DMS53 treated with DMSO at 0.1 percent for 48 hours (cell line): Measurements from ENCODE around the gene VRTN.
"Not testable (repeated sequence)": the region's sequence is repeated elsewhere in the genome, so short reads cannot be mapped to it uniquely, and the experiment has no call there.

Experiments used
- DNase-seq: peaks from one replicate; lab custom pipeline; 2025; ENCODE audit not compliant: unreplicated experiment; lab: John Stamatoyannopoulos, UW

Gene VRTN

DNA sequence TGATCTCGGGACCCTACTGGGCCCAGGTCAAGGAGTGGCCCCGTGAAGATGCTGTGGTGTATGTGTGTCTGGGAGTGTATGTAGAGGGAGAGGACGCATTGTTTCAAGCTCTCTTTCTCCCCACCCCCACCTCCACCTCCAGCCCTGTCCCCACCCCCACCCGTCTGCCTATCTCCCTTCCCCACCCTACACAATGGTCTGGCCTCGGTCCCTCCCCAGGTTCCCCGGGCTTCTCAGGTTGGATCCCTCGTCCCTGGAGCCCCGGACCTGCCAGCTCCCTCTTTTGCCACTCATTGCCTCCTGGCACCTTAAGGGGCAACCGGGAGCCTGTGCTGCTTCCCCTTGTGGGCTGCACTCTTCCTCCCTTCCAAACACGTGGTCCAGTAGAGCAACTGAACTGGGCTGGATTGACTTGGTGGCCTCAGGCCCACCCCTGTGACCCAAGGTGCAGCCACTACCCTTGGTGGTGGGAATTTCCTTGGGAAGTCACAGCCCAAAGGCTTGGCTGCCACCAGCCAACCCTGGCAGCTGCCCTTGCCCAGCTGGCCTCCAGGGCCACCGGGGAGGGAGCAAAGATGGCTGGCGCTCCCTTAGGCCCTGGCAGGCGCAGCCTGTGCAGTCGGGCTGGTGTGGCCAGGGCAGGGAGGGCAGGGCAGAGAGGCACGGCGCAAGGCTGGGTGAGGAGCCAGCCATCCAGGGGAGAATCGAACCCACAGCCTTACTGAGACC, 628 bp downstream of the VRTN start:
- no peak for DNase-seq

DNA sequence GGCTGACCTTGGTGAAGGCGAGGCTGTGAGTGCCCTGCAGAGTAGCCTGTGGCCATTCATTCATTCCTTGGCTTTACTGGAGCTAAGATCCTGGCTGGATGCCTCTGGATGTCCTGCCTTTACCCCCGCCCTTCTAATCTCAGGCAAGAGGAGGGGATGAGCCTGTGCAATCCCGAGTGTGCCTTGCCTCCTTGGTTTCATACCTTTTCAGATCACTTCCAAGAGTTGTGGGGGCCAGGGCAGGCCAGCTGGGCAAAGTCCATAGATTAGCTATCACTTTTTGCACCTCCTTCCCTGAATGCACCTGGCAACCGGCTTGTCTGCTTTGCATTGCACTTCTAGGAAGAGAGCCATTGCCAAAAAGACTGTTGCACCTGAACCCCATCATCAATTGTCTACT, 1.5 kb downstream of the VRTN start:
- DNase-seq: no peak

DNA sequence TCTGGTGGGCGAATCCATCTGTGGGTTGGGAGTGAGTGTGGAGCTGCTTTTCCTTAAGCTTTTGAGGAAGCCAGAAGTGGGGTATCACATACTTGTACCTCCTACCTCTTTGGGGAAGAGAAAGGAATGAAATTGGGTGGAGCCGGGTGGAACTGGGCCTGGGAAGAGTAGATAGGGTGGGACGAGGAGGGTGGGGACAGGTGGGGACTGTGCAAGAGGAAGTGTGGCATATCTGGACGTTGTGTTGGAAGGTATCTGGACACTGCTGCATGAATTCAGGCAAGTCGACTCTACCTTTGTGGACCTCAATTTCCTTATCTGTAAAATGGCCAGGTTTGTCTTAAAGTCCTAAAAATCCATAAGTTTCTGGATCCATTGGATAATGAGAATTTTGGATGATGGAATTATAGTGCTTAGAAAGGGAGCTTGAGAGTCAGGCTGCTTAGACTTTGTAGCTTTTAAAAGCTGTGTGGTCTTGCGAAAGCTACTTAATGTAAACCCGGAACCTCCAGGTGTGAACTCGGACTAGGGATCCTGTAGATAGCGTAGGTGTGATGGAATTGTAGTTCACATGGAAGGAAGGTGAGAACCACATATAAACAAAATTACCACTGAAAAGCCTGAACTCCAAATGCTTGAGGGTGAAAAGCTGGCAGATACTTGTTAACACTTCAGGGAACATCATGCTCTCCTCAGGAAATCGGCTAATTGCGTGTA, 2.1 kb downstream of the VRTN start:
- no peak for DNase-seq

DNA sequence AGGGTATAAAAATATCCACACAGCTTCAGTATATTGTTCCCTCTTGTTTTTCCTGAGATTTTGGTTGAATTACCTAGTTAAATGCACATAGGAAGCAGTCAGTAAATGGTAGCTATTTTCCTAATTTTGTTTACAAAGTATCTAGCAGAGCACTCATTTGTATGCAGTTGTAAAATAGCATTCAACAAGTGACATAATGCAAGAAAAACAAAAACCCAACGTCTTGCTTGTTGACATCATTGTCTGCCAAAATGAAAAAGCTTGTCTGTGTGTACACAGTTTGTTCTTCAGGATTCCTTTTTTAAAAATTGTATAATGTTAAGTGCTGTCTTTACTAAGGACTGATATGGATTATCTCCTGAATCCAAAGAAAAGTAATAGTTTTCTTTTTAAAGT, 2.7 kb downstream of the VRTN start:
- no peak for DNase-seq

DNA sequence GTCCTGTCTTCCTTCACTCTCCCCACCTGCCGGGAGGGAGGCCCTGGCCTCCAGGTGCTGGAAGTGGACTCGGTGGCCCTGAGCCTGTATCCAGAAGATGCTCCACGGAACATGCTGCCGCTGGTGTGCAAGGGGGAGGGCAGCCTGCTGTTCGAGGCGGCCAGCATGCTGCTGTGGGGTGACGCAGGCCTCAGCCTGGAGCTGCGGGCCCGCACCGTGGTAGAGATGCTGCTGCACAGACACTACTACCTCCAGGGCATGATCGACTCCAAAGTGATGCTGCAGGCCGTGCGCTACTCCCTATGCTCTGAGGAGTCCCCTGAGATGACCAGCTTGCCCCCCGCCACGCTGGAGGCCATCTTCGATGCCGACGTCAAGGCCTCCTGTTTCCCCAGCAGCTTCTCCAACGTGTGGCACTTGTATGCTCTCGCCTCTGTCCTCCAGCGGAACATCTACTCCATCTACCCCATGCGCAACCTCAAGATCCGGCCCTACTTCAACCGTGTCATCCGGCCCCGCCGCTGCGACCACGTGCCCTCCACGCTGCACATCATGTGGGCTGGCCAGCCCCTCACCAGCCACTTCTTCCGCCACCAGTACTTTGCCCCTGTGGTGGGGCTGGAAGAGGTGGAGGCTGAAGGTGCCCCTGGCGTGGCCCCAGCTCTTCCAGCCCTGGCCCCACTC, 8.8 kb downstream of the VRTN start:
- DNase-seq: no peak

DNA sequence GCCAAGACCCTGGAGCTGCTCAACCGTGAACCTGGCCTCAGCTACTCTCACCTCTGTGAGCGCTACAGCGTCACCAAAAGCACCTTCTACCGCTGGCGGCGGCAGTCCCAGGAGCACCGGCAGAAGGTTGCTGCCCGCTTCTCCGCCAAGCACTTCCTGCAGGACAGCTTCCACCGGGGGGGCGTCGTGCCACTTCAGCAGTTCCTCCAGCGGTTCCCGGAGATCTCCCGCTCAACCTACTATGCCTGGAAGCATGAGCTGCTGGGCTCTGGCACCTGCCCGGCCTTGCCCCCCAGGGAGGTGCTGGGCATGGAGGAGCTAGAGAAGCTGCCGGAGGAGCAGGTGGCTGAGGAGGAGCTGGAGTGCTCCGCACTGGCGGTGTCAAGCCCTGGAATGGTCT, 9.3 kb downstream of the VRTN start:
- DNase-seq: no peak

DNA sequence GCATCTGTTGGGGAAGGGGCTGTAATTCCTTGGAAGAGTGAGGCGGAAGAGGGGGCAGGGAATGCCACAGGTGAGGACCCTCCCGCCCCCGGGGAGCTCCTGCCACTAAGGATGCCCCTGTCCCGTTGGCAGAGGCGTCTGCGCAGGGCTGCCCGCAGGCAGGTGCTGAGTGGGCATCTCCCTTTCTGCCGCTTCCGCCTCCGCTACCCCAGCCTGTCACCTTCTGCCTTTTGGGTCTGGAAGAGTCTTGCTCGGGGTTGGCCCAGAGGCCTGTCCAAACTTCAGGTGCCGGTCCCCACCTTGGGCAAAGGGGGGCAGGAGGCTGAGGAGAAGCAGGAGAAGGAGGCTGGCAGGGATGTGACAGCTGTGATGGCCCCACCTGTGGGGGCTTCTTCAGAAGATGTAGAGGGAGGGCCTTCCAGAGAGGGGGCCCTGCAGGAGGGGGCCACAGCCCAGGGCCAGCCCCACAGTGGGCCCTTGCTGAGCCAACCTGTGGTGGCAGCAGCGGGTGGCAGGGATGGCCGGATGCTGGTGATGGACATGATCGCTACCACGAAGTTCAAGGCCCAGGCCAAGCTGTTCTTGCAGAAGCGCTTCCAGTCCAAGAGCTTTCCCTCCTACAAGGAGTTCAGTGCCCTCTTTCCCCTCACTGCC, 10.0 kb downstream of the VRTN start:
- no peak for DNase-seq

DNA sequence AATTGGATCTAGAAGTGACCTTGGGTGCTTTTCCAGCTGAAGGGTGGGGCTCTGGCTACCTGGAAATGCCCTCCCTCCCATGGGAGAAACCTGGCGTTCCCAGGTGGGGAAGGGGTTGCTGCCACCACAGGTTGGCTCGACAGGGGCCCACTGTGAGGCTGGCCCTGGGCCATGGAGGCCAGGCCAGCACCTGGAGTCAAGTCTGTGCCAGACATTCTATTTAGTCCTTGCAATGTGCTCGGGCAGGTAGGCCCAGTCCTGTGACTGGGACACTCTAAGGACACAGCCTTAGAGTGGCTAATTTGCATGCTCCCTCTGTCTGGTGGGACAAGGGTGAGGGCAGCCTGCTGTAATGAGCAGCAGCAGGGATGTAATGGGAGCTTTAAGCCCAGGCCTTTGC, 11.9 kb downstream of the VRTN start:
- DNase-seq: no peak

DNA sequence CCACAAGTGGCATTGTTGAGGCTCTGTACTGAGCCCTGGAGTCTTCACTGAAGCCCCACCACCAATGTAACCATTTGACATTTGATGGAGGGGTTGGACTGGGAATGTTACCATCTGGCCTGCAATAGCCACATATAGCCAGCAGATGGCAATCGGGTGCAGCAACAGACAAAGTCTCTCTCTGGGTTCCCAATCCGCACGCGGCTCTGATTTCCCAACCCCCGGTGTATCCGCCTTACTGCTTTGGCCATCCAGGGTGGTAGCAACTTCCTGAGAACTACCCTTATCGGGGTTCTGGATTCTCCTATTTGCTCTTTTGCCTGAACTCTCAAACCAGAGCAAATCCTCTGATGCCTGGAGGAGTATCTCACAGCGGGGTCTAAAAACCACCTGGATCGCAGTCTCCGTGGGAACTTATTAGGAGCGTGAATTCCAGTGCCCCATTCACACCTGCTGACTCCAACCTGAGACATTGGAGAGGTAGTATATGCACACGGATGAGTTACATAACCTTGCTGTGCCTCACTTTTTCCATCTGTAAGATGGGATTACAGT, 14.2 kb downstream of the VRTN start:
- peak; percentile 26 for DNase-seq

DNA sequence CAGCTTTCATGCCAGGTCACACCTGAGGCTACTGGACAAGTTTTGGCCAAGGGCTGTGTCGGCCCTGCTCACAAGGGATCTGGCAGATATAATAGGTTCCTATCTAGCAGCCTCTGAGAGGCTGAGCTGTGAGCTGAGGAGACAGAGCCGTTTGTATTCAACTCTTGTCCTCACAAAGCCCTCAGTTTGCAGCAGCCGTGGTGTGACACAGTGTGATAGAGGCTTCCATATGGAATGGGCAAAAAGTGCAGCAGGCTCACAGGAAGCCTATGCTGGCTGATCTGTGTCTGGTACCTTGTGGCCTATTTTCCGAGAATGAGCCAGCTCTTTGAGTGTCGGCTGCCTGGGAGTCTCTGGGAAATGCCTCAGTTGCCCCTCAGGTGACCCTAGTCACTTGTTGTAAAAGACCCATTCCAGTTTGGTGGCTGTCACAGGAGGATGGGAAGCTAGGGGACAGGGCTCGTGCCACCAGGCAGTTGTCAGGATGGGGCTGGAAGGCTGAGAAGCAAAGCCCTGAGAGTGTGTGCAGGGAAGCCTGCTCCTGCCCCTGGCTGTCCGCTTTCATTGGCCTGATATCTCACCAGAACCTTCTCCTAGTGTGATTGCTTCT, 16.1 kb downstream of the VRTN start:
- no peak for DNase-seq

DNA sequence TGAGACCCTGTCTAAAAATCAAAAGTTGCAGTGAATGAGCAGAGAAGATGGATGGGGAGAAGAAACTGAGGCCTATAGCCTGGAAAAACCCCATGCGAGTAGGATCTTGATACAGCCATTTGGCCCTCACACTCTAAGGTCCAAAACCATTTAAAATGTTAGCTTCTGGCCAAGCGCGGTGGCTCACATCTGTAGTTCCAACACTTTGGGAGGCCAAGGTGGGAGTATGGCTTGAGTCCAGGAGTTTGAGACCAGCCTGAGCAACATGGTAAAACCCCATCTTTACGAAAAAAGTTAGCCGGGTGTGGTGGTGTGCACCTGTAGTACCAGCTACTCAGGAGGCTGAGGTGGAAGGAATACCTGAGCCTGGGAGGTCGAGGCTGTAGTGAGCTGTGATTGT, 19.8 kb downstream of the VRTN start:
- no peak for DNase-seq

DNA sequence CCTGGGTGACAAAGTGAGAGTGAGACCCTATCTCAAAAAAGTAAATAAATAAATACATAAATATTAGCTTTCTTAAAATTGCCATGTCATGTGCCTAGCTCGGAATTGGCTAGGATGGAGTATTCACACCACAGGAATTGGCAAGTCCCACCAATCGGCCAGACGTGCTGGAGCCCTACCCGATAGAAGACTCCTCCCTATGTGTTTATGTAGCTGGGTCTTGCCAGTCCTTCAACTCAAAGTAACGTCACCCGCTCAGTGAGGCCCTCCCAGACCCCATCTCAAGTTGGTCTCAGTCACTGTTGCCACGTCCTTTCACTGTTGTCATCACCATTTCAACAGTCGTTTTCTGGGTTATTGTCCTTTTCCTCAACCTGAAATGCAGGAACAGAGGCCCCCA, 20.2 kb downstream of the VRTN start:
- no peak for DNase-seq

DNA sequence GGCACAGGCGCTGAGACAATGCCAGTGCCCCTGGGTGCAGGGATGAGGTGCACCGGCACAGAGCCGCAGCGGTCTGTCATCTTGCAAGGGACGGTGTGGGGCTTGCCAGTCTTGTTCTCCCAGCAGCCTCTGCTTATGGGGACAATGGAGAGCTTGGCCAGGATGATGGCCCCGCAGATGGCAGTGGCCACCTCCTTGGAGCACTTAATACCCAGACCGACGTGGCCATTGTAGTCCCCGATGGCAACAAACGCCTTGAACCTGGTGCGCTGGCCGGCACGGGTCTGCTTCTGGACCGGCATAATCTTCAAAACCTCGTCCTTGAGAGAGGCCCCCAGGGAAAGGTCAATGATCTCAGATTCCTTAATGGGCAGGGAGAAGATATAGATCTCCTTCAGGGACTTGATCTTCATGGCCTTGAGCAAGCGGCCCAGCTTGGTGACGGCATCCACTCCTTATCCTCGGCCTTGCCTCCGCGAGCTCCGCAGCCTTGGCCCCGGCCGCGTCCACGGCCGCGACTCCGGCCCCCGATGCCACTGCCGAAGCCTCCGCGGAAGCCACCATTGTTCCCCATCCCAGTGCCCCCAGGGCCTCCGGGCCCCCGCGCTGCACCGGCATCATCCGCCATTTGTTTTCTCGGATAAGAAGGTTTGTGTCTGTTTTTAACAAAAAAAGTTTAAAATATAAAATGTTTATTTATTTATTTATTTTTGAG, 29.9 kb downstream of the VRTN start:
- DNase-seq: no peak

DNA sequence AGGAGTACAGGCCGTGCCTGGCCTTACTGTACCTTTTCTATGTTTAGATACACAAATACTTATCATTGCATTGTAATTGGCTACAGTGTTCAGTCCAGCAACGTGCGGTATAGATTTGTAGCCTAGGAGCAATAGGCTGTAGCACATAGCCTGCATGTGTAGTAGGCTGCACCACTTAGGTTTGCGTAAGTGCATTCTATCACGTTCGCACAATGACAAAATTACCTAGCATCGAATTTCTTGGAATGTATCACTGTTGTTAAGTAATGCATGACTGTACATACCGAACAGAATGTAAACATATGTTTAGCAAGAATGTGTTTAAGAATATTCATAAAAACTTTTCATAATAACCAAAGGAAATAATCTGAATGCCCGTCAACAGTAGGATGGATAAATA, 31.9 kb downstream of the VRTN start:
- DNase-seq: no peak

DNA sequence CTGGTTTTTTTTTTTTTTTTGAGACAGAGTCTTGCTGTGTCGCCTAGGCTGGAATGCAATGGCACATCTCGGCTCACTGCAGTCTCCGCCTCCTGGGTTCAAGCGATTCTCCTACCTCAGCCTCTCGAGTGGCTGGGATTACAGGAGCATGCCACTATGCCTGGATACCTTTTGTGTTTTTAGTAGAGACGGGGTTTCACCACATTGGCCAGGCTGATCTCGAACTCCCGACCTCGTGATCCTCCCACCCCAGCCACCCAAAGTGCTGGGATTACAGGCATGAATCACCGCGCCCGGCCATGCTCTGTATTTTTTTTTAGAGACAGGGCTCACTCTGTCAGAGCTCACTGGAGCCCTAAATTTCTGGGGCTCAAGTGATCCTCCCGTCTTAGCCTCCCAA, 32.6 kb downstream of the VRTN start:
- no peak for DNase-seq

DNA sequence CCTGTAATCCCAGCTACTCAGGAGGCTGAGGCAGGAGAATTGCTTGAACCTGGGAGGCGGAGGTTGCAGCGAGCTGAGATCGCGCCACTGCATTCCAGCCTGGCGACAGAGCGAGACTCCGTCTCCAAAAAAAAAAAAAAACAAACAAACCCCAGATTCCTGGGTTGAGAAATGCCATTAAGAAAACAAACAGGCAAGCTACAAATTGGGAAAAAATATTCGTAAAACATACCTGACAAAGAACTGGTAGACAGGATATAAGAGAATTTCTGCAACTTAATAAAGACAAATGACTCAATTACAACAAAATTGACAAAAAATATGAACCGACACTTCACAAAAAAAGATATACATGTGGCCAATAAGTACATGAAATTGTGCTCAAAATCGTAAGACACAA, 33.3 kb downstream of the VRTN start:
- DNase-seq: not testable (repeated sequence)

DNA sequence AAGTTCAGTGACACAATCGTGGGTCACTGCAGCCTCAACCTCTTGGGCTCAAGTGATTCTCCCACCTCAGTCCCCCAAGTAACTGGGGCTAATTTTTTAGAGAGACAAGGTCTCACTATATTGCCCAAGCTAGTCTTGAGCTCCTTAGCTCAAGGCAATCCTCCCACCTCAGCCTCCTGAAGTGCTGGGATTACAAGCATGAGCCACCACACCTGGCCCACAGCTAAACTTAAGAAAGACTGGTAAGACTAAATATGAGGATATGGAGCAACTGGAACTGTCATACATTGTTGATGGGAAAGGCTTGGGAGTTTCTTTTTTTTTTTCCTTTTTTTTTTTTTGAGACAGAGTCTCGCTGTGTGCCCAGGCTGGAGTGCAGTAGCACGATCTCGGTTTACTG, 34.0 kb downstream of the VRTN start:
- no peak for DNase-seq

DNA sequence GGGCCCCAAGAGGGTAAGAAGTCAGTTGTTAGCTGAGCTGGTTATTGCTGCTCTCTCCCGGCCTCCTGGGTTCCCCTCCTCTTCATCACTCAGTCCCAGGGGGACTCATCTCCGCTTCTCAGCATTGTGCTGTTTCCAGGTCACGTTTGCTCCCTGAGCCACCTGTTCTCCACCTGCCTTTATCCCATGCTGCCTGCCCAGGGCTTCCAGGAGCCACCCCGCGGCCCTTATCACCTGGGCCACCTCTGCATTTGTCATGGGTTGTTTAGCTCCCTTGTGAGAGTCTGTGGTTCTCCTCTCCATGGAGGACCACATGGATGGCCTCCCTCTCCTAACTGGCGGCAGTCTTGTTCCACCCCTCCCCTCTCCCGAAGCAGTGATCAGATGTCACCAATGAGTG, 41.7 kb downstream of the VRTN start:
- DNase-seq: no peak

DNA sequence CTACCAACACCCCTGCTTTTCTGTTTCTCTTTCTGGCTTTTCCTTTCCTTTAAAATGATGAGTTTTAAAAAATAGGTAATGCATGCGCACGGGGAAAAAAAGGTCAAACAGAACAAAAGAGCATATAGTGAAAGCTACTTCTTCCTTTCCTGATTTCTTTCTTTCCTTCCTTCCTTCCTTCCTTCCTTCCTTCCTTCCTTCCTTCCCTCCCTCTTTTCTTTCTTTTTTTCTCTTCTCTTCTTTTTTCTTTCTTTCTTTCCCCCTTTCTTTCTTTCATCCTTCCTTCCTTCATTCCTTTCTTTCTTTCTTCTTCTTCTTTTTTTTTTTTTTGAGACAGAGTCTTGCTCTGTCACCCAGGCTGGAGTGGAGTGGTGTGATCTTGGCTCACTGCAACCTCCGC, 42.2 kb downstream of the VRTN start:
- DNase-seq: not testable (repeated sequence)

DNA sequence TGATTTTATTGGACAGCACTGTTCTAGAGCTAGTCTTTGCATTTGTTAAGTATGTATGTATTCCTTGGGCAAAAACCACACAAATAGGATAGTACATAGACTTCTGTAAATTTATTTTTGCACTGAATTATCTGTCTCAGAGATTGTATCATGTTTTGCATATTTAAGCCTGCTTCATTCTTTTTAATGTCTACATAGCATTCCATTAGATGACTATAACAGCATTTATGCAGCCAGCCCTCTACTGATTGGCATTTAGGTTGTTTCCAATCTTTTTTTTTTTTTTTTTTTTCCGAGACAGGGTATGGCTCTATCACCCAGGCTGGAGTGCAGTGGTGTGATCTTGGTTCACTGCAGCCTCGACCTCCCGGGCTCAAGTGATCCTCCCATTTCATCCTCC, 43.2 kb downstream of the VRTN start:
- no peak for DNase-seq
